HG03135 (cell line): ENCODE data around the gene BCR.

Experiments used
- ATAC-seq: cut with Tn5 transposase; IDR thresholded peaks from one replicate; pipeline ENCODE4 v1.9.1; 2021; ENCODE audit warnings: mild to moderate bottlenecking, moderate library complexity; ENCODE audit not compliant: unreplicated experiment

The BCR gene

DNA sequence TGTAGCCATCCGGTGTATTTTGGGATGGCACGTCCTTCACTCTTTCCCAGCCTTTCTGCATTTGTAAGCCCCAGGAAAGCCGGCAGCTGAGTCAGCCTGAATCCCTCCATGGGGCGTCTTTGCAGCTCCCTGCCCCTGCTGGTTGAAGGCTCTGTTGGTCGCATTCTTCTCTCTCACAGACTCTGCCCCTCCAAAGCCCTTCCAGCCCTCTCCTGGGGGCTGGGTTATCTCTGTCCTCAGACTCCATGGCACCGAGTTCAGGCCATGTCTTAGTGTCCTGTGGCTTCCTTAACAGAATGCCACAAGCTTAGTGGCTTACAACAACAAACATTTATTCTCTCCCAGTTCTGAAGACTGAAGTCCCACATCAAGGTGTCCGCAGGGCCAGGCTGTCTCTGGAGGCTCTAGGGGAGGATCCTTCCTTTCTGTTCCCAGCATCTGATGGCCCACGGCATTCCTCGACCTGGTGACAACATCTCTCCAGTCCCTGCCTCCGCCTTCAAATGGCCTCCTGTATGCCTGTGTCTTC is 62.2 kb downstream of the BCR start:
- ATAC-seq = no peak

DNA sequence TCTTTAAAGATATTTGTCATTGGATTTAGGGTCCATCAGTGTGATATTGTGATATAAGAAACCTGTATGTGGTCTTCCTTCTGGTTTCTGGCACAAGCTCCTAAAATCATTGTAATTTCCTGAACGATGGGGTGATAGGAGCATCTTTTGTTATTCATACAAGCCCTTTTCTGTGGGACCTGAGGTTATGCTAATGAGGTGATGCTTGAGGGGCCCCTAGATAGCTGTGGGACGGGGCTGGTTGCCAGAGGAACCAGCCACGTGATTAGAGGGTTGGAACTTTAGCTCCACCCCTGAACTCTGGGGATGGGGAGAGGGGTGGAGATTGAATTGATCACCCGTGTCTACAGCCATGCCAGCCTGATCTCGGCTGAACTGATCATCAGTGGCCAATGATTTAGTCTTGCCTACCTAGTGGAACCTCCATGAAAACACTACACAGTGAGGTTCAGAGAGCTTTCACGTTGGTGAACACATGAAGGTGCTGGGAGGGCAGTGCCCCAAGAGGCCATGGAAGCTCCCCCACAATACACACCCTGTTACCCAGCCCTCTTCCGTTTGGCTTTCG is 62.8 kb downstream of the BCR start:
- no peak for ATAC-seq

DNA sequence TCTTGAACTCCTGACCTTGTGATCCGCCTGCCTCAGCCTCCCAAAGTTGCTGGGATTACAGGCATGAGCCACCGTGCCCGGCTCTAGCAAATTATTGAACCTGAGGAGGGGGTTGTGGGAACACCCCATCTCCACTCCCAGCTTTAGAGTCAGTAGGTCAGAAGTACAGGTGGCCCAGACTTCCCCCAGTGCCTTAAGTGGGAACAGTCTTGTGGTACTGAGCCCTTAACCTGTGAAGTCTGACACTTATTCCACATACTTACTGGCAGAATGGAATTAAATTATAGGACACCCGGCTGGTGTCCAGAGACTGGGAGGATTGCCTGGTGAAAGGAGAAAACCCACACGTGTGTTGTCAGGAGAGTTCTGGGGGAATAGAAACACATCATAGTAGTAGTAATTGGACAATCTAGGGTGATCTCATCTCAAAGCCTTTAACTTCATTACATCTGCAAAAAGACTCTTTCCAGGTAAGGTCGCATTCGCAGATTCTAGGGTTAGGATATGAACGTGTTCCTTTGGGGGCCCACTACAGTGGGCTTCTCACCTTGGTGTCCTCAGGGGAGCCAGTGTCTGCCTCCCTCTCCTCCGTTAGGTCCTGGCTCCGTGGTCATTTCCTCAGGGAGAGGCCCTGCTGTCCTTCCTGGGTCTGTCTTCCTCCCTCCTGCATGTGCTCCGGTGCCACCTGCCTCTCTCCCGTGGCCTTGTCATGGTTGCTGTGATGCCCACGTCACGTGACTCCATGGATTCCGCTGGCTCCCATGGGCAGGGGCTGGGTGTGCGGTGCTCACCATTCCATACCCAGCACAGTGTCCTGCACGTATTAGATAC is 63.8 kb downstream of the BCR start:
- ATAC-seq = no peak

DNA sequence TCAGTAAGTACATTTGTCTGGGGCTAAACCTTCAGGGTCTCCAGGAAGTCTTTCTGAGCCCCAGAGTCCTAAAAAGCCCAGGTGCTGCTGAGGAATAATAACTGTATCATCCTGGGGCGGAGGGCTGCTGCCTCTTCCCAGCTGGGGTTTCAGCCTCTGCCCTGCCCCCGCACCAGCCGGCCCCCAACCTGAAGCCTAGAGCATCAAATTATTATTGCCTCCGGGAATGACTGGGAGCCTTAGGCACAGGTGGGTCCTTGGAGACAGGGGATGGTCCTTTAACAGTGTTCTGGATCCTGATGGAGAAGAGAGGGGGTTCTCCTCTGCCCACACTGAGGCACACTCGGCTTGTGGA is 64.4 kb downstream of the BCR start:
- no peak for ATAC-seq

DNA sequence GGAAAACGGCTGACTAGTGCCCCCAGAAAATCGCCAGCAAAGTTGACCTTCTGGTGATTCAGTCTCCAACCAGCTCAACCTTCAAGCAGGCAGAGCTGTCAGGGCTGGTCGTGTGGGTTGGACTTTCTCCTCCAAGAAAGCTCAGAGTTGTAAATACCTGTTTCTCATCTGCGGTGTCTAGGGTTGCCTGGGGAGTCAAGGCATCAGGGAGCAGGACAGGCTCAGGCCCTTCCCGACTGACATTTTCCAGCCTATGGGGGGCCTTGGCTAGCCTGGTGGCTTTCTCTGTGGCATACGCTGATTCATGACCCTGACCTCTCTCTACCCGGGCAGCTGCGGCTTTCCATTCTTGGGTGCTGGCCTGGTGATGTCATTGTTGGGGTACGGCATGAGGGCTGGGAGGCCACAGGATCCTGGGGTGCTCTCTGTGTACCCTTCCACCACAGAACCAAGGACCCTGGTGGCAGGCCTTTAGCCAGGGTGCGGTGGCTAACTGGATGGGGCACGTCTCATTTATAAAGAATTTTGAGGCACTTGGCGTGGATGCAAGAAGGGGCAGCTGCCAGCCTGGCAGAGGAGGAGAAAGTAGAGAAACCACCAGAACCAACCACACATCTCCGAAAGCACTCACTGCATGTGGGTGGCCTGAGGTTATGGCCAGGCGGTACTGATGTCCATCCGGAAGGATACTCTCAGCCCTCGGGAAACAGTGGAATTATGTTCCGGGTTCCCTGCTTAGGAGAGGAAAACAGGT is 64.9 kb downstream of the BCR start:
- no peak for ATAC-seq

DNA sequence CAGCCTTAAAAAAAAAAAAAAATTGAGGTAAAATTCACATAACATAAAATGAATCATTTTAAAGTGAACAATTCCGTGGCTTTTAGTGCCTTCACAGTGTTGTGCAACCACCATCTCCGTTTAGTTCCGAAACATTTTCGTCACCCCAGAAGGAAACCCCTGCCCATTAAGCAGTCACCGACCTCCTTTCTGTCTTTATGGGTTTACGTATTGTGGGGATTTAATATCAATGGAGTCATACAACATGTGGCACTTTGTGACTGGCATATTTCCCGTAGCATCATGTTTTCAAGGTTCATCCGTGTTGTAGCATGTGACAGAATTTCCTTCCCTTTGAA is 65.5 kb downstream of the BCR start:
- no peak for ATAC-seq

DNA sequence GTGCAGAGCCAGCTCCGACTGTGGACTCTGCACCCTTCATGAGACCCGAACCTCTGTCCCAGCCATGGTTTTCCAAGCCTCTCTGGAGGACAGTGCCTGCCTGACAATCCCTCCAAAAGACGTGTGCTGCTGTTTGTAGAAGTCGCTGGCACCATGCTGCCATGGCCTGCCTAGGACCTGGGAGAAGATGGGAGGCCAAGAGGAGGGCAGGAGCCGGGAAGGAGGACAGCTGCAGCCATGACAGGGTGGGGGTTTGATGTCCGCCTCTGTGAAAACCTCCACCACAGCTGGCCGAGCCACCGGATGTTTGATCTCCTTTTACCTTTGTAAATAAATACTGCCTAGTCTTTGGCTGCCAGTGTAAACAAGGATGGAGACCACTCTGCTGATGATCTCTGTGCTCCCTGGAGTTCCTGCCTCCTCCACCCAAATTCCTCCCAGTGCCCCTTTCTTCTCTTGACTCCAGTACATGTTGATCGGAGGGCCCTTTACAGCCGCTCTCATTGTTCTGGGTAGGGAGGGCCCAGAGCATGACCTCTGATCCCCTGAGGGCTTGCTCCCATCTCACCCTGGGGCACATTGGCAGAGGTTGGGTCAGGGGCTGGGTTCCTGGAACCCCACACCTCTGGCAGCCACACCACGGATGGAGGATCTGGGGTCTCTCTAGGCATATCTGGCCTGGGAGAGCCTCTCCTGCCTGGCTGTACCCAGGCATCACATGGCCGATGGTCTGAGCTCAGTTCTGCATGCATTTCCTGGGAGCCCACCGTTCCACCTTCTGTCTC is 66.9 kb downstream of the BCR start:
- ATAC-seq = no peak

DNA sequence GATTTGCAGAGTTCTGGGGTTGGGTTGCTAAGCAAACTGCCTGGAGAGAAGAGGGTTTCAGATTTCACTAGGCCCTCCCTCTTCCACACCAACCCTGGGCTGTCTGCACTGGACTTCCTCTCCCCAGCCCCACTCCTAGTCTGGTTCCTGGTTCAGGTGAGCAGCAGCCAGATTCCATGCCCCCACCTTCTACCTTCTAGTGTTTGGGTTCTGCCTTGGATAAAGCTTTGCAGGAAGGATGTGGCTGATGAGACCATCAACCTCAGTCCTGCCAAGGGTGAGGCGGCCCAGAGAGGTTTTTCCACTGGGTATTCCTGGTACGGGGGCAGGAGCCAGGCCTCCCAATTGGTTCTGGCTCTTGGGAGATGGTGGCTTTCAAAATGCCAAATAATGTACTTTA is 68.3 kb downstream of the BCR start:
- ATAC-seq = no peak

DNA sequence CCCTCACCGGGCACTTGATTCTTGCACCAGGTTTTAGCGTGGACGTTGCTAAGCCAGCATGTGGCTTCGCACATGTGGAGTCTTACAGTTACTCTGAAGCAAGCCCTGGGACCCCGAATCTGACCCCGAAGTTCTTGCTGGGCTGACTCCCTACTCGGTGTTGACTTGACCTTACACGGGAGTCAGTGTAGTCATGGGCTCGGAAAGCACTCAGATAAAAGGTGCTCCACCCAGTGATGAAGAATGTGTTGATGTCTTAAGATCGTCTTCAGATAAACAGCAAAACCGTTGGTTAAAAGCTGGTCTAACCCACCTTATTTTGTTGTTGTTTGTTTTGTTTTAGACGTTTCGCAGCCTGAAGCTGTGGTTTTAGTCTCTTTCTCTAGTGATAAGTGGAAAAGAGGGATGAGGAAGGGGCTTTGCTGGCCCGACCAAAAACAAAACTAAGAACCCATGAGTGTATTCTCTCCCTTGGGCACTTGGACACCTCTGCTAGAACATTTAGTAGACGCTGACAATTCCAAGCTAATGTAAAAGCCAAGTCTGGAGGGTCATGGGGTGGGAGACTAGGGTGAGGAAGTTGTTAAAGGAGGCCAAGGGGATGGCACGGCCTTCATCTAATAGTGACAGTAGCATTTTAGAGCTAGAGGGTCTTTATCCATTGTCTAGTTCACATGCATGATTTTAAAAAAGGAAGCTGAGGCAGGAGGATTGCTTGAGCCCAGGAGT is 69.9 kb downstream of the BCR start:
- ATAC-seq = no peak

DNA sequence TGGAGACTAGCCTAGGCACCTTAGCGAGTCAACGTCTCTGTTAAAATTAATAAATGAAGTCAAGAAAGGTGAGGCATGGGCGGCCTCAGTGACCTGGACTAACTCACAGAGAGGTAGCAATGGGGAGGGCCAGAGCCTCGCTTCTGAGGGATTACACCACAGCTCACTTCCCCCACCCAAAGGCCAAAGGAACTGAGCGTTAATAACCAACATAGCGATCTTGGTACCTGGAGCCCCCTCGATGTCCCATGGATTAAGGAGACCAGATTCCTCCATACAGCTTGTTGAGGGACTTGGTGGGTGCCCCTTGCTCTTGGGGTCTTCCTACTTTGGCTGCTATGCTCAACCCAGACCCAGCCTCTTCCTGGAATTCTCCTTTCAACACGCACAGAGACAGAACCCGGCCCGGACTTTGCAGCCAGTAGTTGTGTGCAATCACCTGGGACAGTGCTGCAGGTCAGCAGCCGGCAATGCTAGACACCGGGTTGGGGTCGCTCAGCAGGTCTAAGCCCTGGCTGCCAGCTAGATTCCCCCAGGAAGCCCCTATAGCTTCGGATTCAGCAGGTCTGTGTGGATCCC is 70.6 kb downstream of the BCR start:
- ATAC-seq = no peak

DNA sequence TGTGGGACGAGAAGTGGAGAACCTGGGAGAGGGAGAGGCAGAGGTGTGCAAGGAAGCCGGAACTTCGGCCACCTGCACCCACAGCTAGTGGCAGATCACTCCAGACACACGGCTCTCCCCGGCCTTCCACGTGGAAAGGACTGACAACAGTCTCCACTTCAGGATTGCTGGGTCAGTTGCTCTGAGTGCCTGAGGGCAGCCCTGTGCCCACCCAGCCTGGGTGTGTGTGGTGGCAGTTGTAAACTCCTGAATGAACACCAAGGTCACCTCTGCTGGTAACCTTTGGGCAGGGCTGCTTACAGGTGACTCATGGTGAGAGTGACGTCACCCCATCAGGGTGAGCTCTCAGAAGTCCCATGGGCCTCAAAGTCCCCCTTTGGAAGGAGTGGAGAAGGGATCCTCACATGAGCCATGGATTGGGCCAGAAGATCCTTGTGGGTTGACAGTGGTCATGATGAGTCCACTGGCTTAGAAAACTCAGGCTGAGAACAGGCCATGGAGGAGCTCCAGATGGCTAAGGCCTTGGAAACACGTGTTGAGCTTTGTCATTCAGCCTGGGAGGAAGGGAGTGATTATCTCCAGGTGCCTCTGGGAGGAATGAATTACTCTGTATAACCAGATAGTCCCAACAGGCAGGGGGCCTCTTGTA is 71.3 kb downstream of the BCR start:
- ATAC-seq = no peak

DNA sequence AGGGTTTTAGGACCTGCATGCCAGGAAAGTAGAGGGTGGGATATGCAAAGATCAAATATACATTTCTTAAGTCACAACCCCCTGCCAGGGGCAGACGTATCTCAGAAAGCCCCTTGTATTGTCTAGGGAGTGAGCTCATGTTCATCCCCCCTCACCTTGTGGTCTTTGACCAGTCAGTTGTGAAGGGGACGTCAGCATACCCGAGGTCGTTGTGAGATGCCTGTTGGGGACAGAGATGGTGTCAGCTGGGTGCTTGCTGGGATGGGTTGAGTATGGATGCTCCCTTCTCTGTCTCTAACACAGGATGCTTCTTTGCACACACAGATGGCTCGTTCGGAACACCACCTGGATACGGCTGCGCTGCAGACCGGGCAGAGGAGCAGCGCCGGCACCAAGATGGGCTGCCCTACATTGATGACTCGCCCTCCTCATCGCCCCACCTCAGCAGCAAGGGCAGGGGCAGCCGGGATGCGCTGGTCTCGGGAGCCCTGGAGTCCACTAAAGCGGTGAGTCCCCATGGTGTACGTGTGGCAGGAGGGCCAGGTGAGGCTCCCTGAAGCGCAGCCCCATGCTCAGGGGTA is 73.3 kb downstream of the BCR start:
- no peak for ATAC-seq

DNA sequence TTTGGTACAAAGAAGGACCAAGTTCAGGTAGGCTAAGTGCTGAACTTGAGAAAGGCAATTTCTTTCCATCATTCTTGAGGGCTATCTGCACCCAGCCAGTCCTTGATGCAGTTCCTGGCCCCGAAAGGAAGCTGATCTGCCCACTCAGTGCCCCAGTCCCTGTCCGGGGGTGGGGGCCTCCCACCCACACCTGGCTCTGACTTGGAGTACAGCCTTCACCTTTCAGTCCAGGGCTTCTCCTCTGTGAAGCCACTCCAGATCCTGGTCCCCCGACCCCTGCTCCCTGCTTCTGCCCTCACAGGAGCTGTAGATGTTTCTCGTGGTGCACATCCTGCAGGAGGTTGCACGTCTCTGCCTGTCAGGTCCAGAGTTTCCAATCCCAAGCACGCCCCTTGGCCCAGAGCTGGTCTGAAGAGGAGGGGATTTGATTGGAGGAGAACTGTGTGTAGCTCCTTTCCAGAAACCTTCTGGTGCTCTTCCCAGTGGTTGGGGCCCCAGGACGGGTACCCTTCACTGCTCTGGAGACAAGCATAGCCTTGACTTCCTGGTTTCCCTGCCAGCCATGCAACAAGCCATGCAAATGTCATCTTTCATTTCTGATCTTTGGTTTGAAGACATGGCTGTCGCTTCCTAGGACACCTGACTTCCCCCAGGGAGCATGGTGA is 75.3 kb downstream of the BCR start:
- no peak for ATAC-seq

DNA sequence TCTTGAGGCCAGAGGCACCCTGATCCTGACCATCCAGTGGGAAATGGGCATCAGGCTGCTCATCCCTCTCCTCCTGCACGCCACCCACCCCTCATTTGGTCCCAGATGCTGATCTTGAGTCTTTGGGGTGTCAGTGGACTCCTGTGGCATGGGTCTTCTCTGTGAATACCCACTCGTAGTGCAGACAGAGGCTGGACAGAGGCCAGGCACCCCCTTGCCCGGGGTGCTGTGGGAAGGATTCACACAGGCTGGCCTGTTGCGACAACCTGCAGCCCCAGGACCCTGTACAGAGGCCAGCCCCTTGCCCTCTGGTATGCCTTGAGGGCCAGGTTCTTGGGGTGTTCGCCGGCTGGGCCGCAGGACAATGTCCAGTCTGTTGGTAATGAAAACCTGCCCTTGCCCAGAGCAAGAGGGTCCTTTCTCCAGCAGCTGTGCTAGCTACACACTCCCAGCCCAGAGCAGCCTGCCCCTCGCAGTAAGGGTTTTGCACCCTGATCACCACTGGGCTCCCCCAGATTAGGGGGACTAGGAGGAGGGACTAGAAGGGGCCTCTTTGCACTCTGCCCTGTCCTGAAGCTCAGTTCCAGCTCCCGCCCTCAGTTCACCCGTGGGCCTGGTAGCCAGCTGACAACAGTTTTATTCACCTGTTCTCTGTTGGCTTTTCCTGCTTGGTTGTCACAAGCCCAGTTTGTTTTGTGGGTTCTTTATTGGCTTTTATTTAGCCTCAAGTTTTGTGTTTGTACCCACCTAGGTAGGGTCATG is 76.0 kb downstream of the BCR start:
- ATAC-seq = no peak

DNA sequence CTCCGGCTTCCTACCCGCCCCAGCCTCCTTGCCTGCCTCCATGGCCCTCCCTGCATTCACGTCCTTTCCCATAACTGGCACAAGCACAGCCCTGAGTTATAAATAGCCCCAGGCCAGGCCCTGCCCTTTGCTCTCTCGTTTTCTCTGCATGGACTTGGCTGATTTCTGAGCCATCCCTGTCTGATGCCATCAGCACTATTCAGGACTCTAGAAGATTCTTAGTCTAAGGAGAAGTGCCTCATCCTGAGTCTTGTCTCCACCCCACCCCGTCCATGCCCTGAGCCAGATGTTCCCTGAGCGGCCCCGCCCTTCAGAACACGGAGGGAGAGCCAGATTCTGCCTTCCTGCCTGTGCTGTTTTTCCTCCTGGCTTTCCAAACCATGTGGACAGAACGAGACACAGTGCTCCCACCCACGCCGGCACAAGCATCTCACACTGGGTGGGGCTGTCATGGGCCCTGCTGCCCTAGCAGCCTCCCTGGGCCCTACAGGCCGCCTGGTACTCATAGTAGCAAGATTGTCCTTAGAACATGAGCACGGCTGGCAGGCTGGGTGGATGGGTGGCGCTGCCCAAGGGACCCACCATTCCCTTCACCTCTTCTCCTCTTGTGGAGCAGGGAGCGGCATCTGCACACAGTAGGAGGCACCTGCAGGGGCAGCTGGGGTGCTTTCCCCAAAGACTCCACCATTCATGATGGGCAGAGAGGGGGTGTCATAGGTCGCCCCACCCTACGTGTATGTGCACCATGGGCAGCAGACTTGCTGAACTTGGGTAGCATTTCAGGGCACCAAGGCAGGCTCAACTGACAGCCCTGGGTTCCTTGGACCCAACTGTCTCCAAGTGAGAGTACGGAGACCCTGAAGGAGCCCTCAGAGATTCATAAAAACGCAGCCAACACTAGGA is 76.9 kb downstream of the BCR start:
- no peak for ATAC-seq

DNA sequence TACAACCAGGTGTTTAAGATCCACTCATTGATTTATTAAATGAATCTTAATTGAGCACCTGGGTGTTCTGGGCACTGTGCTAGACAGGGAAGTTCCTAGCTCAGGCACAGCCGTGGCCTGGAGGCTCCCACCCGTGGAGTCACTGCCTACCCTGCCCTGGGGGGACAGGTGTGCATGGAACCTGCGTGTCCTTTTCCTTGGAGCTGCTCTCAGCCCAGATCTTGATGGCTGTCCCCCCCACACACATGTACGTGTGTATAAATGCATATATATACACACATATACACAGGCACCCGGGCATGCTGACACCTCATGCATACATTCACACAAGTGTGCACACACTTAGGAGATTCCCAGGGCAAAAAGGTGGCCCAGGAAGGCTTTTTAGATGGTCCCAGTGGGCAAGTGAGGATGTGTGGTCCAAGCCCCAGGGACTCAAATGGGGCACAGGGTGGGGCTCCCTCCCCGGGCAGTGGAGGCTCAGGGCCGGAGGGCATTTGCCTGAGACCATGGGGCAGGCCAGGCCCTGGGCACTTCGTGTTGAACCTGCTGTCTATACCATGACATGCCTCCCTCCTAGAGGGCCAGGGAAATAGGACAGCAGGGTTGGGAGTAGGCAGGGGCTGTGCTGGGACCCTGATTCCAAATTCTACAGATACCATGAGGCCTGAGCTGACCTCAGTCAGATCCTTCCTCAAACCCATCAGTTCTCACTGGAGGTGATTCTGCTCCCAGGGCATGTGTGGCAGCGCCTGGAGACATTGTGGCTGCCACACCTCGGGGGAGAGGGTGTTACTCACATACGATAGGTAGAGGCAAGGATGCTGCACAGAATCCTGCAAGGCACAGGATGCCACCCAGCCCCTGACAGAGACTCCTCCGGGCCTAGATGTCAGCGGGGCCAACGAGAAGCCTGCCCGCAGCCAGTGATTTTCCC is 77.8 kb downstream of the BCR start:
- no peak for ATAC-seq
